NCI-H2196 (cell line): ENCODE results near the gene IRF5.
A peak's percentile ranks its signal among the peaks of the same experiment; 100 is the strongest.

Source experiments
- DNase-seq: peaks from one replicate; lab custom pipeline; 2025; ENCODE audit not compliant: unreplicated experiment; lab: John Stamatoyannopoulos, UW

The IRF5 gene

GRCh38 chr7:128919881-128920799 lies 17.6 kb upstream of the IRF5 start:
- DNase-seq, result no peak

GRCh38 chr7:128920913-128921582 lies 16.7 kb upstream of the IRF5 start:
- no peak for DNase-seq

GRCh38 chr7:128921866-128922440 lies 15.8 kb upstream of the IRF5 start:
- no peak for DNase-seq

GRCh38 chr7:128922496-128923410 lies 15.0 kb upstream of the IRF5 start:
- peak; percentile 13 for DNase-seq

- no peak for DNase-seq
These were observed 14.3 kb upstream of the IRF5 start for GRCh38 chr7:128923411-128923800.

GRCh38 chr7:128924707-128925588 lies 12.8 kb upstream of the IRF5 start:
- no peak for DNase-seq

GRCh38 chr7:128928159-128928813 lies 9.4 kb upstream of the IRF5 start:
- no peak for DNase-seq

- DNase-seq, result no peak
These were observed 8.6 kb upstream of the IRF5 start for GRCh38 chr7:128928882-128929788.

- DNase-seq, result no peak
These were observed 6.4 kb upstream of the IRF5 start for GRCh38 chr7:128931190-128931798.

GRCh38 chr7:128931965-128932861 lies 5.5 kb upstream of the IRF5 start:
- DNase-seq, result no peak

GRCh38 chr7:128932862-128933179 lies 4.9 kb upstream of the IRF5 start:
- DNase-seq, result no peak

- no peak for DNase-seq
These were observed 4.4 kb upstream of the IRF5 start for GRCh38 chr7:128933180-128933891.

- DNase-seq, result no peak
These were observed 3.1 kb upstream of the IRF5 start for GRCh38 chr7:128934361-128935341.

- DNase-seq, result no peak
These were observed 2.4 kb upstream of the IRF5 start for GRCh38 chr7:128935342-128935730.

GRCh38 chr7:128936798-128937197 lies 929 bp upstream of the IRF5 start:
- DNase-seq, result no peak
